Liver (tissue), 9 donors: ENCODE results near the gene LRRC51. TPM values are rescaled to one million over a fixed set of nuclear protein-coding genes. Genes with fewer than 3 reads are reported as not detected.

Experiments used
- DNase-seq: peaks from one replicate; pipeline ENCODE4 v3.0.0-alpha.2; 2017; ENCODE audit warnings: low spot score
- H3K27ac ChIP-seq, 2 donors: one replicate each; pipeline ENCODE4 v1.7.0; 2013; ENCODE audit warnings: inconsistent platforms in 2 of 2, low read length in 2 of 2, control low read depth in 1 of 2, low read depth in 1 of 2, mild to moderate bottlenecking in 1 of 2
- H3K27me3 ChIP-seq, 4 donors: one replicate each; pipeline versions ENCODE4 v1.6.1 to v1.7.0; 2013; ENCODE audit warnings: low read length in 3 of 4, inconsistent platforms in 1 of 4, mild to moderate bottlenecking in 1 of 4, moderate library complexity in 1 of 4; ENCODE audit not compliant: control insufficient read depth in 4 of 4, insufficient read depth in 4 of 4
- H3K36me3 ChIP-seq, 4 donors: one replicate each; pipeline versions ENCODE4 v1.6.1 to v1.7.0; 2013; ENCODE audit warnings: low read length in 3 of 4, mild to moderate bottlenecking in 3 of 4, low read depth in 1 of 4, moderate library complexity in 1 of 4; ENCODE audit not compliant: control insufficient read depth in 4 of 4, insufficient read depth in 3 of 4
- H3K4me1 ChIP-seq, 4 donors: one replicate each; pipeline versions ENCODE4 v1.6.1 to v1.7.0; 2013; ENCODE audit warnings: low read length in 3 of 4, mild to moderate bottlenecking in 3 of 4, moderate library complexity in 1 of 4; ENCODE audit not compliant: control insufficient read depth in 4 of 4, insufficient read depth in 4 of 4
- H3K4me3 ChIP-seq, 3 donors: one replicate each; pipeline versions ENCODE4 v1.6.1 to v1.7.0; 2013; ENCODE audit warnings: low read length in 3 of 3, control low read depth in 1 of 3, low read depth in 1 of 3, mild to moderate bottlenecking in 1 of 3
- H3K9ac ChIP-seq, 2 donors: one replicate each; pipeline ENCODE4 v1.7.0; 2013; ENCODE audit warnings: low read length in 2 of 2, mild to moderate bottlenecking in 2 of 2, moderate library complexity in 2 of 2, control low read depth in 1 of 2, low read depth in 1 of 2
- H3K9me3 ChIP-seq, 4 donors: one replicate each; pipeline versions ENCODE4 v1.6.1 to v1.7.0; 2013; ENCODE audit warnings: low read length in 3 of 4; ENCODE audit not compliant: control insufficient read depth in 4 of 4
- ATF3 ChIP-seq: IDR thresholded peaks from 2 replicates; pipeline ENCODE4 v1.6.1; 2016; ENCODE audit warnings: antibody characterized with exemption
- CTCF ChIP-seq: fragments of 150-350 bp; IDR thresholded peaks from 2 replicates; pipeline ENCODE4 v1.5.1; 2017; ENCODE audit warnings: improper control_type of control experiment, low read depth, low read length; ENCODE audit not compliant: missing input control
- EGR1 ChIP-seq, 2 donors: IDR thresholded peaks; 2 replicates each; pipeline ENCODE4 v1.6.1; 2016 to 2018; ENCODE audit warnings: antibody characterized with exemption in 2 of 2, low read depth in 2 of 2
- FOXA1 ChIP-seq: IDR thresholded peaks from 2 replicates; pipeline ENCODE4 v1.6.1; 2016; ENCODE audit warnings: antibody characterized with exemption
- FOXA2 ChIP-seq: IDR thresholded peaks from 2 replicates; pipeline ENCODE4 v1.6.1; 2016; ENCODE audit warnings: antibody characterized with exemption
- GABPA ChIP-seq, 2 donors: IDR thresholded peaks in 1 of 2; conservative IDR thresholded peaks in 1 of 2; 2 replicates each; pipeline ENCODE4 v1.6.1; 2016; ENCODE audit warnings: antibody characterized with exemption in 2 of 2, mild to moderate bottlenecking in 1 of 2, moderate library complexity in 1 of 2
- HNF4A ChIP-seq, 2 donors: conservative IDR thresholded peaks; 2 replicates each; pipeline ENCODE4 v1.6.1; 2016; ENCODE audit warnings: antibody characterized with exemption in 2 of 2, mild to moderate bottlenecking in 2 of 2
- HNF4G ChIP-seq: IDR thresholded peaks from 2 replicates; pipeline ENCODE4 v1.6.1; 2016; ENCODE audit warnings: antibody characterized with exemption
- JUND ChIP-seq, 2 donors: IDR thresholded peaks; 2 replicates each; pipeline ENCODE4 v1.6.1; 2016; ENCODE audit warnings: antibody characterized with exemption in 2 of 2
- MAX ChIP-seq: IDR thresholded peaks from 2 replicates; pipeline ENCODE4 v1.6.1; 2016; ENCODE audit warnings: antibody characterized with exemption
- NR2F2 ChIP-seq: IDR thresholded peaks from 2 replicates; pipeline ENCODE4 v1.6.1; 2016; ENCODE audit warnings: antibody characterized with exemption
- RAD21 ChIP-seq, 2 donors: IDR thresholded peaks; 2 replicates each; pipeline ENCODE4 v1.6.1; 2016; ENCODE audit warnings: antibody characterized with exemption in 2 of 2, mild to moderate bottlenecking in 2 of 2
- REST ChIP-seq: IDR thresholded peaks from 2 replicates; pipeline ENCODE4 v1.6.1; 2016; ENCODE audit warnings: antibody characterized with exemption, mild to moderate bottlenecking
- RXRA ChIP-seq, 2 donors: IDR thresholded peaks; 2 replicates each; pipeline ENCODE4 v1.6.1; 2017 to 2018; ENCODE audit warnings: antibody characterized with exemption in 2 of 2, mild to moderate bottlenecking in 1 of 2
- SP1 ChIP-seq: IDR thresholded peaks from 2 replicates; pipeline ENCODE4 v1.6.1; 2018; ENCODE audit warnings: antibody characterized with exemption, mild to moderate bottlenecking
- TAF1 ChIP-seq: conservative IDR thresholded peaks from 2 replicates; pipeline ENCODE4 v1.6.1; 2016; ENCODE audit warnings: antibody characterized with exemption, mild to moderate bottlenecking
- YY1 ChIP-seq: IDR thresholded peaks from 2 replicates; pipeline ENCODE4 v1.6.1; 2016; ENCODE audit warnings: antibody characterized with exemption, mild to moderate bottlenecking
- ZBTB33 ChIP-seq: IDR thresholded peaks from 2 replicates; pipeline ENCODE4 v1.6.1; 2016; ENCODE audit warnings: antibody characterized with exemption
- WGBS: extraction: QIAGEN DNeasy Blood & Tissue Kit; methylation state at CpG from one replicate; pipeline ENCODE4 v1.1.7; 2013; 5-methylcytosine and 5-hydroxymethylcytosine counted together
- polyA plus RNA-seq, 2 donors: library from polyadenylated mRNA; stranded (reverse) in 1 of 2; unstranded in 1 of 2; fragments of 200-250 nt in 1 of 2; fragments of >200 nt in 1 of 2; fragmentation: Nextera tagmentation in 1 of 2; extraction: Ambion mirVana in 1 of 2; gene quantifications; one replicate each; pipeline versions ENCODE4 v1.2.1 to v1.2.3, GENCODE V29; 2013 to 2015
- total RNA-seq, 2 donors: library from RNA; depleted of rRNA; stranded (reverse); fragments of >200 nt; gene quantifications; one replicate each; pipeline ENCODE4 v1.2.3, GENCODE V29; 2014
- donor health status: healthy.
- donor health status: healthy.
- donor health status: healthy.
- donor health status: healthy.
- donor health status: healthy.

The LRRC51 gene
- total and polyA plus RNA-seq, 4 donors: 1.9 to 3.7 (median 3.2) TPM

GRCh38 chr11:72069200-72069599 is 11.4 kb upstream of the LRRC51 start:
- Histone ChIP-seq H3K4me3 (no peak overlapping the region), H3K9me3 (no peaks in the 10 kb centered on the region), H3K27ac (peak overlapping the region; percentile 65 to 73), H3K36me3 (peaks cover 0 to 3% (median 0%) of the 10 kb centered on the region in 4 donors), H3K4me1 (peaks cover 0 to 14% (median 7%) of the 10 kb centered on the region in 4 donors), H3K9ac (peak overlapping the region in 1 of 2 donors; percentile 10), H3K27me3 (no peaks in the 10 kb centered on the region)
- no peak for DNase-seq
- TF ChIP-seq GABPA (IDR thresholded peaks at IDR 0.05 in 1 of 2, conservative IDR thresholded peaks at IDR 0.05 in 1 of 2): no peak

GRCh38 chr11:72069787-72070251 is 10.8 kb upstream of the LRRC51 start:
- no peak overlapping the region for H3K4me3 ChIP-seq
- H3K9ac ChIP-seq: peak overlapping the region in 1 of 2 donors; percentile 10
- no peaks in the 10 kb centered on the region for H3K27me3 ChIP-seq
- peak overlapping the region; percentile 65 to 73 for H3K27ac ChIP-seq
- no peaks in the 10 kb centered on the region for H3K9me3 ChIP-seq
- peaks cover 0 to 3% (median 0%) of the 10 kb centered on the region in 4 donors for H3K36me3 ChIP-seq
- H3K4me1 ChIP-seq: peaks cover 0 to 14% (median 7%) of the 10 kb centered on the region in 4 donors
- DNase-seq: peak; percentile 43
- 2% methylated on average over 2 of the region's 2 CpGs for WGBS
- TF ChIP-seq FOXA2: no peak
- peak in 1 of 2 donors; percentile 48 for TF ChIP-seq RAD21 (IDR thresholded peaks at IDR 0.05)
- no peak for TF ChIP-seq GABPA (IDR thresholded peaks at IDR 0.05 in 1 of 2, conservative IDR thresholded peaks at IDR 0.05 in 1 of 2)
- peak; percentile 81 for TF ChIP-seq YY1
- no peak for TF ChIP-seq EGR1 (IDR thresholded peaks at IDR 0.05; ENCODE audit: low read depth in 2 of 2)
- no peak for TF ChIP-seq HNF4G
- TF ChIP-seq JUND (IDR thresholded peaks at IDR 0.05): peak in 1 of 2 donors; percentile 78
- no peak for TF ChIP-seq CTCF
- peak; percentile 62 for TF ChIP-seq SP1
- TF ChIP-seq NR2F2: peak; percentile 88
- TF ChIP-seq MAX: no peak
- TF ChIP-seq REST: no peak
- peak; percentile 46 to 47 for TF ChIP-seq HNF4A (conservative IDR thresholded peaks at IDR 0.05)
- peak; percentile 40 for TF ChIP-seq ATF3
- no peak for TF ChIP-seq FOXA1
- no peak for TF ChIP-seq ZBTB33
- peak; percentile 47 to 63 for TF ChIP-seq RXRA (IDR thresholded peaks at IDR 0.05)
- no peak for TF ChIP-seq TAF1
